Right lobe of liver (tissue), 6 donors: ENCODE data around the gene PLIN5. TPM values are rescaled to one million over a fixed set of nuclear protein-coding genes. Genes with fewer than 3 reads are reported as not detected.

Experiments
- ATAC-seq, 4 donors: fragments of 200-7000 bp; cut with Tn5 transposase; one replicate each; pipeline ENCODE4 v1.9.1; 2020; ENCODE audit warnings: mild to moderate bottlenecking in 4 of 4, moderate library complexity in 4 of 4
- DNase-seq, 3 donors: peaks; one replicate each; pipeline ENCODE4 v3.0.0-alpha.2; 2020
- H3K27ac ChIP-seq, 3 donors: fragments of 200-600 bp; one replicate each; pipeline ENCODE4 v1.8.0; 2022
- H3K27me3 ChIP-seq, 2 donors: fragments of 200-600 bp; one replicate each; pipeline ENCODE4 v1.8.0; 2022
- H3K36me3 ChIP-seq, 4 donors: fragments of 200-600 bp; sonication (generic) in 1 of 4; one replicate each; pipeline versions ENCODE4 v1.5.1 to v1.8.0; 2017 to 2022; ENCODE audit warnings: control low read depth in 1 of 4
- H3K4me1 ChIP-seq, 4 donors: fragments of 200-600 bp; sonication (generic) in 1 of 4; one replicate each; pipeline versions ENCODE4 v1.5.1 to v1.8.0; 2017 to 2022; ENCODE audit warnings: control low read depth in 1 of 4
- H3K4me3 ChIP-seq, 3 donors: fragments of 200-600 bp; one replicate each; pipeline ENCODE4 v1.8.0; 2022
- H3K9me3 ChIP-seq, 4 donors: fragments of 200-600 bp; sonication (generic) in 1 of 4; one replicate each; pipeline versions ENCODE4 v1.5.1 to v1.8.0; 2017 to 2022; ENCODE audit warnings: control low read depth in 1 of 4
- CTCF ChIP-seq, 4 donors: fragments of 200-600 bp in 3 of 4; fragments of 450-650 bp in 1 of 4; IDR thresholded peaks; one replicate each; pipeline versions ENCODE4 v1.5.1 to v1.8.0; 2016 to 2022; ENCODE audit warnings: antibody characterized with exemption in 4 of 4, mild to moderate bottlenecking in 2 of 4
- POLR2A ChIP-seq: fragments of 450-650 bp; IDR thresholded peaks from one replicate; pipeline ENCODE4 v1.6.1; 2017; ENCODE audit warnings: antibody characterized with exemption, mild to moderate bottlenecking
- WGBS: methylation state at CpG from one replicate; pipeline ENCODE4 v1.1.6; 2018; ENCODE audit warnings: low coverage, low lambda C conversion rate; ENCODE audit not compliant: insufficient coverage; ENCODE audit errors: missing lambda C conversion rate; 5-methylcytosine and 5-hydroxymethylcytosine counted together
- intact Hi-C, 2 donors: fragments of 100-400 bp; cut with DNase I; formaldehyde crosslinking; loops; one replicate each; pipeline versions ENCODE4 v1.11.2 to v1.14.1; 2022
- total RNA-seq, 6 experiments: library from RNA; depleted of rRNA in 2 of 6; stranded (reverse); fragments of >200 nt in 2 of 6; fragmentation: NEBNext Ultra II Directional in 3 of 6; extraction: Animal tissue kit (Norgen Biotek cat#: 25700) in 3 of 6; gene quantifications; one replicate each; pipeline versions ENCODE4 v1.1.0 to v1.2.4, GENCODE V29; 2016 to 2023
- donor health status: DM: no; HTN: yes; CAD: no.
- donor health status: DM: no; HTN: no; CAD: no.
- donor health status: DM: no; HTN: no; CAD: no.
- donor health status: DM: no; HTN: yes; CAD: no.
- donor health status: DM: no; HTN: yes; CAD: no.

The PLIN5 gene
- total RNA-seq, 6 experiments from 2014 or later = 35.0 to 149 (median 117) TPM

GRCh38 chr19:4581666-4582553 is 46.9 kb upstream of the PLIN5 start:
- intact Hi-C loops = no loop called here
- peaks cover 0 to 12% (median 5%) of the 10 kb centered on the region in 4 donors for H3K4me1 ChIP-seq
- H3K27ac ChIP-seq = no peak overlapping the region
- H3K9me3 ChIP-seq = no peaks in the 10 kb centered on the region
- DNase-seq (no peak), ATAC-seq (no peak)
- H3K36me3 ChIP-seq = no peaks in the 10 kb centered on the region
- H3K27me3 ChIP-seq = peaks cover 0 to 8% of the 10 kb centered on the region in 2 donors
- no peak overlapping the region for H3K4me3 ChIP-seq
- no peak for TF ChIP-seq CTCF (IDR thresholded peaks at IDR 0.05)
- WGBS = 31% methylated on average over 12 of the region's 57 CpGs

- H3K27me3 ChIP-seq = peaks cover 0 to 8% of the 10 kb centered on the region in 2 donors
- no peak overlapping the region for H3K27ac ChIP-seq
- no peaks in the 10 kb centered on the region for H3K36me3 ChIP-seq
- ATAC-seq (no peak), DNase-seq (no peak)
- 4% methylated on average over 4 of the region's 62 CpGs for WGBS
- H3K4me1 ChIP-seq = peaks cover 0 to 12% (median 5%) of the 10 kb centered on the region in 4 donors
- no peaks in the 10 kb centered on the region for H3K9me3 ChIP-seq
- intact Hi-C loops = no loop called here
- TF ChIP-seq CTCF (IDR thresholded peaks at IDR 0.05) (no peak), POLR2A (no peak)
- no peak overlapping the region for H3K4me3 ChIP-seq
Observed at GRCh38 chr19:4580961-4581665, 46.1 kb upstream of the PLIN5 start.

GRCh38 chr19:4580021-4580901 is 45.2 kb upstream of the PLIN5 start:
- Histone ChIP-seq H3K36me3 (no peaks in the 10 kb centered on the region), H3K27ac (no peak overlapping the region), H3K27me3 (peaks cover 0 to 8% of the 10 kb centered on the region in 2 donors), H3K4me1 (peaks cover 0 to 12% (median 5%) of the 10 kb centered on the region in 4 donors), H3K4me3 (no peak overlapping the region), H3K9me3 (no peaks in the 10 kb centered on the region)
- 4% methylated on average over 7 of the region's 50 CpGs for WGBS
- intact Hi-C loops = no loop called here
- ATAC-seq (no peak), DNase-seq (no peak)
- TF ChIP-seq POLR2A (no peak), CTCF (IDR thresholded peaks at IDR 0.05) (no peak)

GRCh38 chr19:4579389-4579788 is 44.4 kb upstream of the PLIN5 start:
- Histone ChIP-seq H3K36me3 (no peaks in the 10 kb centered on the region), H3K9me3 (no peaks in the 10 kb centered on the region), H3K27me3 (peaks cover 0 to 5% of the 10 kb centered on the region in 2 donors), H3K27ac (no peak overlapping the region), H3K4me1 (peaks cover 0 to 5% (median 3%) of the 10 kb centered on the region in 4 donors), H3K4me3 (no peak overlapping the region)
- intact Hi-C loops = loop anchor here (5.0 kb wide), 2 partner anchors 53 to 58 kb away; partner anchors contain the start of gene TNFAIP8L1 (in 1 of the 2)
- no peak for DNase-seq
- ATAC-seq = no peak
- 64% methylated on average over 3 of the region's 8 CpGs for WGBS
- TF ChIP-seq POLR2A (no peak), CTCF (IDR thresholded peaks at IDR 0.05) (no peak)
